Measurements from ENCODE around the gene ZNF776.

DNA sequence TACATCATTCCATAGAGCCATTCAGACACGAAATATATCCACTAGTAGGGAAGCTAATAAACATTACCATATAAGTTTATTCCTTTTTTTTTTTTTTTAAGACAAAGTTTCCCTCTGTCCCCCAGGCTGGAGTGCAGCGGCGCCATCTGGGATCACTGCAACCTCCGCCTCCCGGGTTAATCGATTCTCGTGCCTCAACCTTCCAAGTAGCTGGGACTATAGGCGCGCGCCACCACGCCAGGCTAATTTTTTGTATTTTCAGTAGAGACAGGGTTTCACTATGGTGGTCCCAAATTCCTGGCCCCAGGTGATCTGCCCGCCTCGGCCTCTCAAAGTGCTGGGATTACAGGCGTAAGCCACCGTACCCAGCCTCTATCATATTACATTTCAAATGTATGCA, 37.0 kb upstream of the ZNF776 start:
- TF ChIP-seq, protein P1, sequence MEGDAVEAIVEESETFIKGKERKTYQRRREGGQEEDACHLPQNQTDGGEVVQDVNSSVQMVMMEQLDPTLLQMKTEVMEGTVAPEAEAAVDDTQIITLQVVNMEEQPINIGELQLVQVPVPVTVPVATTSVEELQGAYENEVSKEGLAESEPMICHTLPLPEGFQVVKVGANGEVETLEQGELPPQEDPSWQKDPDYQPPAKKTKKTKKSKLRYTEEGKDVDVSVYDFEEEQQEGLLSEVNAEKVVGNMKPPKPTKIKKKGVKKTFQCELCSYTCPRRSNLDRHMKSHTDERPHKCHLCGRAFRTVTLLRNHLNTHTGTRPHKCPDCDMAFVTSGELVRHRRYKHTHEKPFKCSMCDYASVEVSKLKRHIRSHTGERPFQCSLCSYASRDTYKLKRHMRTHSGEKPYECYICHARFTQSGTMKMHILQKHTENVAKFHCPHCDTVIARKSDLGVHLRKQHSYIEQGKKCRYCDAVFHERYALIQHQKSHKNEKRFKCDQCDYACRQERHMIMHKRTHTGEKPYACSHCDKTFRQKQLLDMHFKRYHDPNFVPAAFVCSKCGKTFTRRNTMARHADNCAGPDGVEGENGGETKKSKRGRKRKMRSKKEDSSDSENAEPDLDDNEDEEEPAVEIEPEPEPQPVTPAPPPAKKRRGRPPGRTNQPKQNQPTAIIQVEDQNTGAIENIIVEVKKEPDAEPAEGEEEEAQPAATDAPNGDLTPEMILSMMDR (conservative IDR thresholded peaks at IDR 0.05): no peak
- no peak for TF ChIP-seq ZFX (IDR thresholded peaks at IDR 0.05)
